Heart right ventricle (tissue), 16 donors: ENCODE data around the gene FAAP20. TPM values are rescaled to one million over a fixed set of nuclear protein-coding genes. Genes with fewer than 3 reads are reported as not detected.
A peak's percentile ranks its signal among the peaks of the same experiment; 100 is the strongest.

Experiments used
- ATAC-seq, 8 donors: fragments of 200-7000 bp; cut with Tn5 transposase; one replicate each; pipeline ENCODE4 v1.9.1; 2020; ENCODE audit warnings: mild to moderate bottlenecking in 8 of 8, moderate library complexity in 8 of 8, moderate number of reproducible peaks in 1 of 8
- DNase-seq, 2 donors: peaks; one replicate each; pipeline ENCODE4 v3.0.0-alpha.2; 2020
- H3K27ac ChIP-seq, 10 donors: fragments of 200-600 bp; sonication (generic) in 2 of 10; one replicate each; pipeline versions ENCODE4 v1.5.0 to v1.8.0; 2020 to 2022; ENCODE audit warnings: mild to moderate bottlenecking in 3 of 10
- H3K27me3 ChIP-seq, 7 donors: fragments of 200-600 bp; one replicate each; pipeline ENCODE4 v1.8.0; 2021 to 2022; ENCODE audit warnings: mild to moderate bottlenecking in 2 of 7
- H3K36me3 ChIP-seq, 9 donors: fragments of 200-600 bp; sonication (generic) in 1 of 9; one replicate each; pipeline versions ENCODE4 v1.5.0 to v1.8.0; 2020 to 2022; ENCODE audit warnings: mild to moderate bottlenecking in 2 of 9
- H3K4me1 ChIP-seq, 9 donors: fragments of 200-600 bp; sonication (generic) in 1 of 9; one replicate each; pipeline versions ENCODE4 v1.5.0 to v1.8.0; 2020 to 2022; ENCODE audit warnings: mild to moderate bottlenecking in 4 of 9
- H3K4me3 ChIP-seq, 10 donors: fragments of 200-600 bp; sonication (generic) in 2 of 10; one replicate each; pipeline versions ENCODE4 v1.5.0 to v1.8.0; 2020 to 2022; ENCODE audit warnings: mild to moderate bottlenecking in 7 of 10, moderate library complexity in 2 of 10
- H3K9me3 ChIP-seq, 11 donors: fragments of 200-600 bp in 10 of 11; sonication (generic) in 2 of 11; one replicate each; pipeline versions ENCODE4 v1.5.0 to v1.8.0; 2013 to 2022; ENCODE audit warnings: mild to moderate bottlenecking in 2 of 11, control low read depth in 1 of 11, moderate library complexity in 1 of 11
- CTCF ChIP-seq, 9 donors: fragments of 200-600 bp; sonication (generic) in 2 of 9; IDR thresholded peaks; one replicate each; pipeline versions ENCODE4 v1.5.0 to v1.8.0; 2021 to 2022; ENCODE audit warnings: antibody characterized with exemption in 9 of 9, mild to moderate bottlenecking in 5 of 9, moderate library complexity in 1 of 9
- WGBS, 2 donors: extraction: QIAGEN DNeasy Blood & Tissue Kit; methylation state at CpG; one replicate each; pipeline ENCODE4 v1.1.7; 2013; ENCODE audit warnings: inconsistent platforms in 1 of 2; 5-methylcytosine and 5-hydroxymethylcytosine counted together
- intact Hi-C, 10 donors: fragments of 100-400 bp; cut with DNase I; formaldehyde crosslinking; loops; one replicate each; pipeline versions ENCODE4 v1.11.1 to v1.14.2; 2022
- polyA plus RNA-seq, 2 donors: library from polyadenylated mRNA; stranded (reverse); fragments of 200-250 nt; gene quantifications; one replicate each; pipeline ENCODE4 v1.2.3, GENCODE V29; 2013
- total RNA-seq, 10 donors: library from RNA; stranded (reverse); fragmentation: NEBNext Ultra II Directional in 3 of 10; extraction: Animal tissue kit (Norgen Biotek cat#: 25700) in 3 of 10; gene quantifications; one replicate each; pipeline versions ENCODE4 v1.2.1 to v1.2.4, GENCODE V29; 2021 to 2023
- donor health status: Arrhythmogenic right ventricular cardiomyopathy.
- donor health status: ischemic (EF 13 %, LVEDD 7.1; RV severe dilation, severe dysfunction).
- donor health status: healthy with polysubstance abuse.
- donor health status: DM: no; HTN: yes; CAD: no.
- donor health status: DM: no; HTN: no; CAD: no.
- donor health status: ischemic (EF 25% LVEDD 6.9; RV normal size, moderate dysfunction).
- donor health status: ischemic (EF 25% LVEDD 5.7; RV mildly dilated, moderate dysfunction).
- donor health status: healthy.
- donor health status: DM: yes; HTN: yes; CAD: no.
- donor health status: Ischemic cardiomyopathy.
- donor health status: ischemic (EF 35%, LVEDD 5.7; RV mildly dilated, moderate dysfunction).
- donor health status: nonischemic (EF 11% LVEDD 7.7; RV severe dilation, severe dysfunction).
- donor health status: DM: yes; HTN: yes; CAD: no.
- donor health status: PGD.
- donor health status: ischemic (EF 29% LVEDD 5.4; RV normal size, mild dysfunction).
- donor health status: nonischemic (EF 23%, LVEDD 6.1; RV moderate dilation, normal function).

Gene FAAP20
- total and polyA plus RNA-seq, 12 donors = 30.9 to 83.6 (median 38.6) TPM

- no peak for TF ChIP-seq CTCF (IDR thresholded peaks at IDR 0.05)
- no peak for ATAC-seq
- Histone ChIP-seq H3K4me3 (peak overlapping the region in 9 of 10 donors; percentile 49 to 78 (median 70)), H3K36me3 (no peaks in the 10 kb centered on the region), H3K27ac (peak overlapping the region in 9 of 10 donors; percentile 90 to 98 (median 95)), H3K9me3 (no peaks in the 10 kb centered on the region), H3K4me1 (peaks cover 28 to 69% (median 58%) of the 10 kb centered on the region in 9 donors), H3K27me3 (no peaks in the 10 kb centered on the region)
- DNase-seq = no peak
- whole genome bisulfite sequencing, 2 donors = 64 to 70% methylated on average over 44 of the region's 44 CpGs
- intact Hi-C loops = loop anchor here in 8 of 10 donors (2.0 to 10.0 kb wide), 6 partner anchors 121 to 451 kb away; no protein-coding TSS in a partner anchor
Observed at GRCh38 chr1:2193514-2194281, 874 bp downstream of the FAAP20 start.

- ATAC-seq = no peak
- TF ChIP-seq CTCF (IDR thresholded peaks at IDR 0.05) = no peak
- Histone ChIP-seq H3K4me1 (peaks cover 26 to 64% (median 54%) of the 10 kb centered on the region in 9 donors), H3K36me3 (no peaks in the 10 kb centered on the region), H3K27ac (peak overlapping the region; percentile 9 to 99 (median 76)), H3K9me3 (no peaks in the 10 kb centered on the region), H3K27me3 (no peaks in the 10 kb centered on the region), H3K4me3 (no peak overlapping the region)
- DNase-seq = peak in 1 of 2 donors; percentile 64
- intact Hi-C loops = loop anchor here in 8 of 10 donors (5.0 to 10.0 kb wide), 4 partner anchors 122 to 452 kb away; no protein-coding TSS in a partner anchor
- WGBS, 2 donors = 56 to 58% methylated on average over 30 of the region's 30 CpGs
Observed at GRCh38 chr1:2192031-2192995, 2.3 kb downstream of the FAAP20 start.

- DNase-seq (no peak), ATAC-seq (peak in 5 of 8 donors; percentile 1 to 5 (median 1))
- WGBS, 2 donors = 60 to 61% methylated on average over 19 of the region's 19 CpGs
- no peak for TF ChIP-seq CTCF (IDR thresholded peaks at IDR 0.05)
- intact Hi-C loops = loop anchor here in 8 of 10 donors (5.0 to 10.0 kb wide), 4 partner anchors 124 to 454 kb away; no protein-coding TSS in a partner anchor
- Histone ChIP-seq H3K36me3 (peaks cover 0 to 8% (median 0%) of the 10 kb centered on the region in 9 donors), H3K27me3 (no peaks in the 10 kb centered on the region), H3K4me3 (peak overlapping the region in 9 of 10 donors; percentile 46 to 74 (median 63)), H3K9me3 (no peaks in the 10 kb centered on the region), H3K4me1 (peaks cover 22 to 55% (median 46%) of the 10 kb centered on the region in 9 donors), H3K27ac (peak overlapping the region; percentile 90 to 99 (median 94))
Observed at GRCh38 chr1:2190491-2190976, 4.0 kb downstream of the FAAP20 start.
